MG63 (cell line): Measurements from ENCODE around the gene SPTSSA. TPM values are rescaled to one million over a fixed set of nuclear protein-coding genes. Genes with fewer than 3 reads are reported as not detected.
"Not testable (repeated sequence)": the region's sequence is repeated elsewhere in the genome, so short reads cannot be mapped to it uniquely, and the experiment has no call there.

Source experiments
- DNase-seq: peaks from one replicate; pipeline ENCODE4 v3.0.0-alpha.2; 2020
- H3K27me3 ChIP-seq: fragments of 250-450 bp; sonication (Bioruptor Pico); 2 replicates; pipeline ENCODE4 v1.5.1; 2020; ENCODE audit warnings: mild to moderate bottlenecking, moderate library complexity
- H3K36me3 ChIP-seq: fragments of 250-450 bp; sonication (Bioruptor Pico); 2 replicates; pipeline ENCODE4 v1.5.1; 2020; ENCODE audit warnings: mild to moderate bottlenecking, moderate library complexity
- H3K4me3 ChIP-seq: fragments of 250-450 bp; sonication (Bioruptor Pico); 2 replicates; pipeline ENCODE4 v1.5.1; 2020; ENCODE audit warnings: mild to moderate bottlenecking, moderate library complexity
- H3K9me3 ChIP-seq: fragments of 250-450 bp; sonication (Bioruptor Pico); 2 replicates; pipeline ENCODE4 v1.5.1; 2020; ENCODE audit warnings: mild to moderate bottlenecking, moderate library complexity
- total RNA-seq: library from RNA; depleted of rRNA; stranded (reverse); fragments of >200 nt; shearing (Covaris generic); gene quantifications from 2 replicates; pipeline ENCODE4 v1.2.3, GENCODE V29; 2014; ENCODE audit warnings: low replicate concordance; rRNA removed

Gene SPTSSA, protein sequence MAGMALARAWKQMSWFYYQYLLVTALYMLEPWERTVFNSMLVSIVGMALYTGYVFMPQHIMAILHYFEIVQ
- 6.9 and 17.1 TPM in 2 replicates for total RNA-seq

DNA sequence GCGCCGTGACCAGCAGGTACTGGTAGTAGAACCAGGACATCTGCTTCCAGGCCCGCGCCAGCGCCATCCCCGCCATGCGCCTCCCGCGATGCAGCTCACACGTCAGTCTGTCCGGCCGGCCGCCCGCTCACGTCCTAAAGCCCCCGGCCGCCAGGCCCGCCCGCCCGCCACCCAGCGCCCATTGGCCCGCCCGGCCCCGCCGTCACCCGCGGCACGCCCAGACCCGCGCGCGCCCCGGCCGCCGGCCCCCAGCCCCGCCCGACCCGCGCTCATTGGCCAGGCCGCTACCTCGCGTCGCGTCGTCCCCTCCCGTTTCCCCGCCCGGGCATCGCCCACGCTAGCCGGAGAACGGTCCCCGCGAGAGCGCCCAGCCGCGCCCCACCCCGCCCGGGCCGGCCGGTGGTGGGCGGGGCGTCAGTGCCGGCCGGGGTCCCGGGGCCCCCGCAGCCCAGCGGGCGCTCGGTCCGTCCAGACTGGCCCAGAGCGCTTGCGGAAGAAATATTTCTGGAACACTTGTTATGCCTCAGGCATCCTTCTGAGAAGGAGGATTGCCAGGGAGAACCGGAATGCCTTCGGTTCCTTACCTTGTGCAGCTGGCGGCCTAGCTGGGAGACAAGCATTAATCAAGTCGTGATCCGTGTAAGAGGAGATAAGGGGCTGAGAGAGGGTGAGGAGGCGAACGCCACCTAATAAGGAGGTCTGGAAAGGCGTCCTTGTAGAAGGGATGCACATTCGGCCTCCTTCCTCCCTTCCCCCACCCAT, at the start of gene SPTSSA:
SPTSSA (minus strand) TSS at position 109 of the 762 bp plus-strand sequence; CDS start at position 76, 33 bp downstream.
- Histone ChIP-seq H3K27me3 (no peaks in the 10 kb centered on the region), H3K36me3 (0 out of 2 replicates have a peak, but pooled peaks cover under 1% of the 10 kb centered on the region), H3K9me3 (no peaks in the 10 kb centered on the region), H3K4me3 (peak within 1 kb of the TSS; percentile 58)
- peak; percentile 90 for DNase-seq

DNA sequence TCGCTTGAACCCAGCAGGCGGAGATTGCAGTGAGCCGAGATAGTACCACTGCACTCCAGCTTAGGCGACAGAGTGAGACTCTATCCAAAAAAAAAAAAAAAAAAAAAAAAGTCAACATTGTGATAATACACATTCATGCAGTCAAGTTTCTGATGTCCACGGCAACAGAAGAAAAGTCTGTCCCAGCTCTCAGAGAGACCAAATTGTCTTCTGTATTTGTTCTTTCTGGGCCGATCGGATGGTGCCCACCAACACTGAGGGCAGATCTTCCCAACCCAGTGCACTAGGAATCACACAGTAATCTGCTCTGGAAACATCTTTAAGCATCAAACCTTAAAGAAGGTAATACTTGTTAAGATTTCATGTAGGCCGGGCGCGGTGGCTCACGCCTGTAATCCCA, 45.8 kb upstream of the SPTSSA start:
- Histone ChIP-seq H3K4me3 (no peak overlapping the region), H3K27me3 (no peaks in the 10 kb centered on the region), H3K36me3 (no peaks in the 10 kb centered on the region), H3K9me3 (no peaks in the 10 kb centered on the region)
- no peak for DNase-seq

DNA sequence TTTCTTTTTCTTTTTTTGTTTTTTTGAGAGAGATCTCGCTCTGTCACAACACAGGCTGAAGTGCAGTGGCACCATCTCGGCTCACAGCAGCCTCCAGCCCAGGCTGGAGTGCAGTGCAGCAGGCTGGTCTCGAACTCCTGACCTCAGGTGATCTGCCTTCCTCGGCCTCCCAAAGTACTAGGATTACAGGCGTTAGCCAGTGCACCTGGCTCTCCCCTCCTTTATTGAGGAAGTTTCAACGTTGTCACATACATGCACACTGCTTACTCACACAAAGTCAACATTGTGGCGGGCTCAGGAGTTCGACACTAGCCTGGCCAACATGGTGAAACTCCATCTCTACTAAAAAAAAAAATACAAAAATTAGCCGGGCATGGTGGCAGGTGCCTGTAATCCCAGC, 45.4 kb upstream of the SPTSSA start:
- Histone ChIP-seq H3K36me3 (no peaks in the 10 kb centered on the region), H3K9me3 (no peaks in the 10 kb centered on the region), H3K4me3 (no peak overlapping the region), H3K27me3 (no peaks in the 10 kb centered on the region)
- DNase-seq, result no peak

DNA sequence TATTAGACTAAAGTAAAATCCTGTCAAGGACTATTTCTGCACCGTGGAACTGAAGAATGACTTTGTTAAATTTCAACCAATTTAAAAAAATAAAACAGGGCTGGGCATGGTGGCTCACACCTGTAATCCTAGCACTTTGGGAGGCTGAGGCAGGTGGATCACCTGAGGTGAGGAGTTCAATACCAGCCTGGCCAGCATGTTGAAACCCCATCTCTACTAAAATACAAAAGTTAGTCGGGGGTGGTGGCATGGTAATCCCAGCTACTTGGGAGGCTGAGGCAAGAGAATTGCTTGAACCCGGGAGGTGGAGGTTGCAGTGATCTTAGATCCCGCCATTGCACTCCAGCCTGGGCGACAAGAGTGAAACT, 43.1 kb upstream of the SPTSSA start:
- H3K27me3 ChIP-seq, H3K9me3 ChIP-seq, H3K36me3 ChIP-seq, H3K4me3 ChIP-seq, DNase-seq: not testable (repeated sequence)

DNA sequence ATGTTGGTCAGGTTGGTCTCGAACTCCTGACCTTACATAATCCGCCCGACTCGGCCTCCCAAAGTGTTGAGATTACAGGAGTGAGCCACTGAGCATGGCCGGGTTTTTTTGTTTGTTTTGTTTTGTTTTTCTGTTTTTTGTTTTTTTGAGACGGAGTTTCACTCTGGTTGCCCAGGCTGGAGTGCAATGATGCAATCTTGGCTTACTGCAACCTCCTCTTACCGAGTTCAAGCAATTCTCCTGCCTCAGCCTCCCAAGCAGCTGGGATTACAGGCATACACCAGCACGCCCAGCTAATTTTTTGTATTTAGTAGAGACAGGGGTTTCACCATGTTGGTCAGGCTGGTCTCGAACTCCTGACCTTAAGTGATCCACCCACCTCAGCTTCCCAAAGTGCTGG, 42.0 kb upstream of the SPTSSA start:
- not testable (repeated sequence) for H3K27me3 ChIP-seq, H3K4me3 ChIP-seq, H3K36me3 ChIP-seq, DNase-seq, H3K9me3 ChIP-seq

DNA sequence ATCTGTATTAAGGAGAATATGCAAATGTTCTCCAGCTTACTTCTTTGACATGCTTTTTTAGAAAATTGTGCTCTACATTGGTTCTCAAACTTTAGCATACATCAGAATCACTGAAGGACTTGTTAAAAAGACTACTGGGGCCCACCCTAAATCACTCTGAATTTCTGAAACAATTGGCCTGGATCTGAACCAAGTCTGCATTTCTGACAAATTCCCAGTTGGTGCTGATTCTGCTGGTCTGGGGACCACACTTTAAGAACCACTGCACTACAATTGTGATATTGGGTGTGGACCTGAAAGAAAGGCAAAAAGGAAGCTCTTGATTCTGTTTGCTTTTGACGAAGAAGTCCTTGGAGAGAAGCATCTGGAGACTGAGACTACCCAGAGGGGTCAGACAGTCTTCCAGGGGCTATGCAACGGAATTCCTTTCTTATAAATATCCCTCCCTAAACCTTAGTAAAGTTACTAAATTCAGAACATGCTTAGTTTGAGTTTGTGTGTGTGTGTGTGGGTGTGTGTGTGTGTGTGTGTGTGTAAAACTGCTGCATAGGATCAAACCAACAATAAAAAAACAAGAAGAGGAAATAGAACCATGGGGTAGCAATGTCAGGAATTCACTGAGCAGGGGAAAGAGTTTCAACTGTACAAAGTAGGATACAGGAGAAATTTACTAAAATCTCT, 40.6 kb upstream of the SPTSSA start:
- H3K9me3 ChIP-seq, result no peaks in the 10 kb centered on the region
- no peaks in the 10 kb centered on the region for H3K27me3 ChIP-seq
- DNase-seq, result no peak
- H3K36me3 ChIP-seq, result no peaks in the 10 kb centered on the region
- H3K4me3 ChIP-seq, result no peak overlapping the region

DNA sequence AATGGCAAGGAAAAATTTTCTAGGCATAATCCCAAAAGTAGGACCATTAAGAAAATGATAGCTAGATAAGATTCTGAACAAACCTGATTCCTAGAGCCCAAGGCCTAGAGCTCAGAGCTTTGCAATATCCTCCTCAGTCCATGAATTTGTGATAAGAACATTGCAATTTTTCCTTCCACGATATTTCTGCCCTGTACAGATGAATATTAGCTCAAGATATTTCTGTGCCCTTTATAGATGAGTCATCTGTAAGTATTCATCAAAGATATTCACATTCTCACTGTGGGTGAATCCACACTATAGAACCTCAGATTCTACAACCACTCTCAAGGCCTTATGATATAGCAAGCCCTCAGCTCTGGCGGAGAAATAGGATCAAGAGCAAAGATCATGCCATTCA, 40.0 kb upstream of the SPTSSA start:
- Histone ChIP-seq H3K9me3 (no peaks in the 10 kb centered on the region), H3K36me3 (no peaks in the 10 kb centered on the region), H3K27me3 (no peaks in the 10 kb centered on the region), H3K4me3 (no peak overlapping the region)
- DNase-seq, result no peak

DNA sequence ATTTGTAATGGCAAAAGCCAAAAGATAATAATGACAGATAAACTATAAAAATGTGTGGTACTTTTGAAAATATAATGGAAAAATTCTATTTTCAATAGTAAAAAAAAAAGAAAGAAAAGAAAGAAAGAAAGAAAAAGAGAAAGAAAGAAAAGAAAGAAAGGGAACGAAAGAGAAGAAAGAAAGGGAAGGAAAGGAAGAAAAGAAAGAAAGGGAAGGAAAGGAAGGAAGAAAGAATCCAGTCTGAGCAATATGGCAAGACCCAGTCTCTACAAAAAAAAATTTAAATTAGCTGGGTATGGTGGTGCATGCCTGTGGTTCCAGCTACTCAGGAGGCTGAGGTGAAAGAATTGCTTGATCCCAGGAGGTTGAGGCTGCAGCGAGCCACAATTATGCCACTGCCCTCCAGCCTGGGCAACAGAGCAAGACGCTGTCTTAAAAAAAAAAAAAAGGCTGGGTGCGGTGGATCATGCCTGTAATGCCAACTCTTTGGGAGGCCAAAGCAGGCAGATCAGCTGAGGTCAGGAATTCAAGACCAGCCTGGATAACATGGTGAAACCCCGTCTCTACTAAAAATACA, 39.1 kb upstream of the SPTSSA start:
- no peak for DNase-seq
- Histone ChIP-seq H3K4me3 (no peak overlapping the region), H3K36me3 (no peaks in the 10 kb centered on the region), H3K9me3 (no peaks in the 10 kb centered on the region), H3K27me3 (no peaks in the 10 kb centered on the region)

DNA sequence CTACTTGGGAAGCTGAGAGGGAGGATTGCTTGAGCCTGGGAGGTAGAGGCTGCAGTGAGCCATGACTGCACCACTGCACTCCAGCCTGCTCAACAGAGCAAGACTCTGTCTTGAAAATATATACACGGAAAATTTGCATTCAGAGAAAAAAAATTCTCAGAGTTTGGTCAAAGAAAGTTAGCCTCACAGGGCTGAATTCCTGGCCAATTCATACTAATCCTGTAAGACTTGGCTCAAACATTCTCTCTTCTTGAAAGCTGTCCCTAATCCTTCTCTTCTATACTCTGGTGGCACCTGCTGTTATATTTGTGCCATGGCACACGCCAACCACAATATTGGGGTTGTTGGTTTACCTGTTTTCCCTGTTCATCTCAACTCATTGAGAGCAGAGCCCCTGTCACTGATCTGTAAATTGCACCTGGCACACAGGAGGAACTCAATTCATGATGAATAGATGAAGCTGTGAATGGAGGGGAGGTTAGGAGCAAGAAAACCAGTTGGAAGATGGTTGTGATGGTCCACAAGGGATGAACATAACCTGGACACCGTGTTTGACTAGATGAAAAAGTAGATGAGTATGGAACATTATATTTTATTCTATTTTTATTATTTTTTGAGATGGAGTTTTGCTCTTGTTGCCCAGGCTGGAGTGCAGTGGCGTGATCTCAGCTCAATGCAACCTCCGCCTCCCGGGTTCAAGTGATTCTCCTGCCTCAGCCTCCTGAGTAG, 36.8 kb upstream of the SPTSSA start:
- Histone ChIP-seq H3K36me3 (no peaks in the 10 kb centered on the region), H3K4me3 (no peak overlapping the region), H3K9me3 (no peaks in the 10 kb centered on the region), H3K27me3 (no peaks in the 10 kb centered on the region)
- DNase-seq, result no peak

DNA sequence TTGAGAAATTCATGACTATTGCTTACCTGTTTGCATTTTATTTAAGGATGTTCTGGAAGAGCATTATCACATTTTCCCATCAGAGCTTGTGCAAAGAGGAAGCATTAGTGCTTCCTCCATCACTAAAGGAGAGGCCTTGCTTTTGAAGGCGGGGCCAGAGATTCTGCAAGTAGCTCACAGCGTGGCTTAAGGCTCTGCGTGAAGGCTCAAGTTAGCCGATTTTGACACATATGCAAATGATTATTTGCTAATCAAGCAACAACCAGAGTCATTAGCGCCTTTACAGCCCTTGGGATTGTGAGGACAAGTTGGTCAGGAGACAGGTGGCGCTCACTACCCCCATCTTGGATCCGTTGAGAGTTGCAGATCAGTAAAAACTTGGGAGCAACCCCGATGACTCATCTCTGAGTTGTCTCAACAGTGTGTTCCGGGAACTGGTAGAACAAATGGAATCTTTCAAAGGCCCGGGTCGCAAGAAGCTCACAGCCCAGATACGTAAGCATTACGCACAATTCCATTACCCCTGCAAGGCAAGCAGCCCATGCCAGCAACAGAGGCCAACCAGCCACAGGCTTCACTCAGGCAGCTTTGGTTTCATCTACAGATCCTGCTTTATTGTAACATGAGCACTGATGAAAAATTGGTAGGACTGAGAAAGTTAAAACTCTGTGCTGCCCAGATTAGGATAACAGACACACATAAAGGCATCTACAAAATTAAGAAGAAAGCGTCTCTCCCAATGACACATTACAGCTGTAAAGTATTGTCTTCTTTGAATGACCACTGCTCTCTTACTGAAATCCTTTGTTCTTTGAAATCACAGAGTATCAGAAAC, 34.9 kb upstream of the SPTSSA start:
- Histone ChIP-seq H3K27me3 (no peaks in the 10 kb centered on the region), H3K36me3 (no peaks in the 10 kb centered on the region), H3K4me3 (no peak overlapping the region), H3K9me3 (no peaks in the 10 kb centered on the region)
- peak; percentile 90 for DNase-seq

DNA sequence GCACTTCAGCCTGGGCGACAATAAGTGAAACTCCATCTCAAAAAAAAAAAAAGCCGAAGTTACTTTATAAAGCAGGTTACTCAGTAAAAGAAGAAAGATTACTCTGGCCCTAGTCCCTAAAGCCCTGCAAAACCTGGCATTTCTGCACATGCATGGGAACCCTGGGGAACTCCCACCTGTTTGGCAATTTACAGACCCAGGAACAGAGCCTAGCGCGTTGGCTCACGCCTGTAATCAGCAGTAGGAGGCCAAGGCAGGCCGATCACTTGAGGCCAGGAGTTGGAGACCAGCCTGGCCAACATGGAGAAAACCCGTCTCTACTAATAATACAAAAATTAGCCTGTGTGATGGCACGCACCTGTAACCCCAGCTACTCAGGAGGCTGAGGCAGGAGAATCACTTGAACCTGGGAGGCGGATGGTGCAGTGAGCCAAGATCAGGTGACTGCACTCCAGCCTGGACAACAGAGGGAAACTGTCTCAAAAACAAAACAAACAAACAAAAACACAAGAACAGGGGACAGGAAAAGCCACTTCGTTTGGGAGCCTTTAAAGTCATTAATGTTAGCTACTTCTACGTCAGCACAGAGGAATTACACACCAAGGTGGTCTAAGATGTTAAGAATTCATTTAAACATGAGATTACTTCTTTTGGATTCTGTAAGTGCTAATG, 34.1 kb upstream of the SPTSSA start:
- no peaks in the 10 kb centered on the region for H3K27me3 ChIP-seq
- H3K4me3 ChIP-seq, result no peak overlapping the region
- DNase-seq, result peak; percentile 35
- no peaks in the 10 kb centered on the region for H3K36me3 ChIP-seq
- no peaks in the 10 kb centered on the region for H3K9me3 ChIP-seq

DNA sequence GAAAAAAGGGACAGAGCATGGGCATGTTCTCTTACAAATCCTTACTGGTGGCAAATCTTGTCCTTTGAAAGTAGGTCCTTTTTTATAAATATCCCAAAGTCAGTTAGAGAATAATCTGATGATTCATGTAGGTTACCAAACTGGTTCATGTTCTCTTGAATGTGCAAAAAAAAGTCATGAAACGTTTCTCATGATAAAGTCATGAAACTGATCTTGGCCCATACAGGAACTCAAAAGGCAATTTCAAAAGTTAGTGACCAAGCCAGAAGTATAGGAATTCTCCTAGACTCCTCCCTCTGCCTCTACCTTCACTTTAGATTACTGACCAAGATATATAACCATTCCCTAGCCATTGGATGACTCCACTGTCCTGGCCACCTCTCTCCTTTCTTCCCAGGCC, 27.3 kb upstream of the SPTSSA start:
- Histone ChIP-seq H3K4me3 (no peak overlapping the region), H3K9me3 (no peaks in the 10 kb centered on the region), H3K27me3 (no peaks in the 10 kb centered on the region), H3K36me3 (no peaks in the 10 kb centered on the region)
- DNase-seq, result no peak

DNA sequence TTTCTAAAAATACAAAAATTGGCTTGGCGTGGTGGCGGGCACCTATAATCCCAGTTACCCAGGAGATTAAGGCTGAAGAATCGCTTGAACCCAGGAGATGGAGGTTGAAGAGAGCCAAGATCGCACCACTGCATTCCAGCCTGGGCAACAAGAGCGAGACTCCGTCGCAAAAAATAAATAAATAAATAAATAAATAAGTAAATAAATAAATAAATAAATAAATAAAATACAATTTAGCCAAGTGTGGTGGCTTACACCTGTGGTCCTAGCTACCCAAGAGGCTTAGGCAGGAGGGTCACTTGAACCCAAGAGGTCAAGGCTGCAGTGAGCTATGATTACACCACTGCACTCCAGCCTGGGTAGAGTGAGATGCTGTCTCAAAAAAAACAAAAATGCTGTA, 26.5 kb upstream of the SPTSSA start:
- DNase-seq, result no peak
- no peaks in the 10 kb centered on the region for H3K9me3 ChIP-seq
- H3K4me3 ChIP-seq, result no peak overlapping the region
- H3K27me3 ChIP-seq, result no peaks in the 10 kb centered on the region
- no peaks in the 10 kb centered on the region for H3K36me3 ChIP-seq

DNA sequence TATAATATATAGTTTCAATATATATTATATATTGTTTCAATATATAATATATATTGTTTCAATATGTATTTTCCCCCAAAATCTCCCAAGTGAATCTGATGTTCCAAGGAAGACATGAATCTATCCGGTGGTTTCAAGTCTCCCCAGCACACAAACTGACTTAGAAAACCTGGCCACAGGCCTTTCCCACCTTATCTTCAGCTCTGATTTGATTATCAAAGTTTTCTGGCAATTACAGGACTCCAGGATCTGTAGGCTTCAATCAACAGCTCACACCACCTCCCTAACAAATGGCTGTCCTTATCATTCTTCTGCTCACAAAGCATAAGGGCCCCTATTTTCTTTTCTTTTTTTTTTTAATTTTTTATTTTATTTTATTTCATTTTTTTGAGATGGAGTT, 22.7 kb upstream of the SPTSSA start:
- no peak for DNase-seq
- no peaks in the 10 kb centered on the region for H3K36me3 ChIP-seq
- H3K27me3 ChIP-seq, result no peaks in the 10 kb centered on the region
- no peak overlapping the region for H3K4me3 ChIP-seq
- H3K9me3 ChIP-seq, result no peaks in the 10 kb centered on the region

DNA sequence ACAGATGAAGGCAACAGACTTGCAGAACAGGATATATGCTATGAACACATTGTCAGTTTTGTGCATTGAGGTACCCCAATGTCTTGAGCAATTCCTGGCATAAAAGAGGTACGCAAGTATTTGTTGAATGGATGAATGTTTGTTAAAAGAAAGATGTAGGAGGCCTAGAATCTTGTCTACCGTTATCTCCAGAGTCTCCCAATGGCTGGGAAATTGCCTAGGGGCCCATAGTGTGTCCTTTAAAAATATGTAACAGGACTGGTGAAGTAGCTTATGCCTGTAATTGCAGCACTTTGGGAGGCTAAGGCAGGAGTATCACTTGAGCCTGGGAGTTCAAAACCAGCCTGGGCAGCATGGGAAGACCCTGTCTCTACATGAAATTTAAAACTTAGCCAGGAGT, 20.4 kb upstream of the SPTSSA start:
- Histone ChIP-seq H3K27me3 (no peaks in the 10 kb centered on the region), H3K9me3 (no peaks in the 10 kb centered on the region), H3K4me3 (no peak overlapping the region), H3K36me3 (no peaks in the 10 kb centered on the region)
- no peak for DNase-seq

DNA sequence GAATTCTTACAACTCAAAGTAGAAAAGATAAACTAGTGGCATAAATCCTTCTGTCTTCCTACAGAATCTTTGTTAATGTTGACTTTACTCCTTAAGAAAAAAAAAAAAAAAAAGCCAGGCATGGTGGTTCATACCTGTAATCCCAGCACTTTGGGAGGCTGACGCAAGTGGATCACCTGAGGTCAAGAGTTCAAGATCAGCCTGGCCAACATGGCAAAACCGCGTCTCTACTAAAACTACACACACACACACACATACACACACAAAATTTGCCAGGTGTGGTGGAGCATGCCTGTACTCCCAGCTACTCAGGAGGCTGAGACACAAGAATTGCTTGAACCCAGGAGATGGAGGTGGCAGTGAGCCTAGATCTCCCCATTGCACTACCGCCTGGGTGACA, 17.7 kb upstream of the SPTSSA start:
- no peak overlapping the region for H3K4me3 ChIP-seq
- no peaks in the 10 kb centered on the region for H3K9me3 ChIP-seq
- no peaks in the 10 kb centered on the region for H3K27me3 ChIP-seq
- DNase-seq, result no peak
- H3K36me3 ChIP-seq, result no peaks in the 10 kb centered on the region
